HL-60 (cell line): ENCODE measurements around the gene EIF1AD.

Experiments
- GABPA ChIP-seq: IDR thresholded peaks from 2 replicates; pipeline ENCODE4 v1.6.1; 2012; ENCODE audit warnings: low read depth
- TF ChIP-seq, protein P1 (sequence below): IDR thresholded peaks from one replicate; pipeline ENCODE4 v1.5.1; 2011; ENCODE audit warnings: low read length, control low read depth, inconsistent platforms; ENCODE audit not compliant: insufficient read depth
- TF ChIP-seq, protein P2 (sequence below): IDR thresholded peaks from 2 replicates; pipeline ENCODE4 v1.6.1; 2012; ENCODE audit warnings: low read depth; ENCODE audit not compliant: insufficient replicate concordance

DNA sequence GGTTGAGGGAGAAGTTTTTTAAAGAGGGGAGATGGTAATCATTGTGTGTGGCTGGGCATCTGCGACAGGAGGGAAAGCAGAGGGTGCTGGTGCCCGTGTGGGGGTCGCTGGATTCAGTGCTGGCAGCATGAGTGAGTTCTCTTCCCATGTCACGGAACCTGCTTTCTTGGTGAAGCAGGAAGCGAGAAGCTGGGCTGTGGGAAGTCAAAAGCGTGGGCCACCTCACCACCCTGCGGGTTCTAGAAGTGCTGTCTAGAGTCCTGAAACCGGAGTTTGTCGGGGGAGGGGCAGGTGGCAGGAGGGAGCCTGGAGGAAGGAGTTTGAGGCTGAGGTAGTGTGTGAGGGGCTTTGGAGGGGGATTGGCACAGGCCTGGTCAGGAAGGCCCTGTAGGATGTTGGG lies 26.2 kb downstream of the EIF1AD start:
- TF ChIP-seq, protein P1, sequence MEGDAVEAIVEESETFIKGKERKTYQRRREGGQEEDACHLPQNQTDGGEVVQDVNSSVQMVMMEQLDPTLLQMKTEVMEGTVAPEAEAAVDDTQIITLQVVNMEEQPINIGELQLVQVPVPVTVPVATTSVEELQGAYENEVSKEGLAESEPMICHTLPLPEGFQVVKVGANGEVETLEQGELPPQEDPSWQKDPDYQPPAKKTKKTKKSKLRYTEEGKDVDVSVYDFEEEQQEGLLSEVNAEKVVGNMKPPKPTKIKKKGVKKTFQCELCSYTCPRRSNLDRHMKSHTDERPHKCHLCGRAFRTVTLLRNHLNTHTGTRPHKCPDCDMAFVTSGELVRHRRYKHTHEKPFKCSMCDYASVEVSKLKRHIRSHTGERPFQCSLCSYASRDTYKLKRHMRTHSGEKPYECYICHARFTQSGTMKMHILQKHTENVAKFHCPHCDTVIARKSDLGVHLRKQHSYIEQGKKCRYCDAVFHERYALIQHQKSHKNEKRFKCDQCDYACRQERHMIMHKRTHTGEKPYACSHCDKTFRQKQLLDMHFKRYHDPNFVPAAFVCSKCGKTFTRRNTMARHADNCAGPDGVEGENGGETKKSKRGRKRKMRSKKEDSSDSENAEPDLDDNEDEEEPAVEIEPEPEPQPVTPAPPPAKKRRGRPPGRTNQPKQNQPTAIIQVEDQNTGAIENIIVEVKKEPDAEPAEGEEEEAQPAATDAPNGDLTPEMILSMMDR, result no peak
- TF ChIP-seq, protein P2, sequence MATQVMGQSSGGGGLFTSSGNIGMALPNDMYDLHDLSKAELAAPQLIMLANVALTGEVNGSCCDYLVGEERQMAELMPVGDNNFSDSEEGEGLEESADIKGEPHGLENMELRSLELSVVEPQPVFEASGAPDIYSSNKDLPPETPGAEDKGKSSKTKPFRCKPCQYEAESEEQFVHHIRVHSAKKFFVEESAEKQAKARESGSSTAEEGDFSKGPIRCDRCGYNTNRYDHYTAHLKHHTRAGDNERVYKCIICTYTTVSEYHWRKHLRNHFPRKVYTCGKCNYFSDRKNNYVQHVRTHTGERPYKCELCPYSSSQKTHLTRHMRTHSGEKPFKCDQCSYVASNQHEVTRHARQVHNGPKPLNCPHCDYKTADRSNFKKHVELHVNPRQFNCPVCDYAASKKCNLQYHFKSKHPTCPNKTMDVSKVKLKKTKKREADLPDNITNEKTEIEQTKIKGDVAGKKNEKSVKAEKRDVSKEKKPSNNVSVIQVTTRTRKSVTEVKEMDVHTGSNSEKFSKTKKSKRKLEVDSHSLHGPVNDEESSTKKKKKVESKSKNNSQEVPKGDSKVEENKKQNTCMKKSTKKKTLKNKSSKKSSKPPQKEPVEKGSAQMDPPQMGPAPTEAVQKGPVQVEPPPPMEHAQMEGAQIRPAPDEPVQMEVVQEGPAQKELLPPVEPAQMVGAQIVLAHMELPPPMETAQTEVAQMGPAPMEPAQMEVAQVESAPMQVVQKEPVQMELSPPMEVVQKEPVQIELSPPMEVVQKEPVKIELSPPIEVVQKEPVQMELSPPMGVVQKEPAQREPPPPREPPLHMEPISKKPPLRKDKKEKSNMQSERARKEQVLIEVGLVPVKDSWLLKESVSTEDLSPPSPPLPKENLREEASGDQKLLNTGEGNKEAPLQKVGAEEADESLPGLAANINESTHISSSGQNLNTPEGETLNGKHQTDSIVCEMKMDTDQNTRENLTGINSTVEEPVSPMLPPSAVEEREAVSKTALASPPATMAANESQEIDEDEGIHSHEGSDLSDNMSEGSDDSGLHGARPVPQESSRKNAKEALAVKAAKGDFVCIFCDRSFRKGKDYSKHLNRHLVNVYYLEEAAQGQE, result no peak
- TF ChIP-seq GABPA, result no peak
